Ishikawa (cell line): Measurements from ENCODE around the gene DOC2A.

Experiments used
- CEBPB ChIP-seq: IDR thresholded peaks from 2 replicates; pipeline ENCODE4 v1.6.1; 2012
- CREB1 ChIP-seq: IDR thresholded peaks from 2 replicates; pipeline ENCODE4 v1.6.1; 2012; ENCODE audit warnings: low read depth
- EGR1 ChIP-seq: IDR thresholded peaks from 2 replicates; pipeline ENCODE4 v1.6.1; 2012
- EP300 ChIP-seq: IDR thresholded peaks from 2 replicates; pipeline ENCODE4 v1.6.1; 2012; ENCODE audit warnings: borderline replicate concordance
- FOXM1 ChIP-seq: IDR thresholded peaks from 2 replicates; pipeline ENCODE4 v1.6.1; 2012; ENCODE audit warnings: low read depth, borderline replicate concordance
- NFIC ChIP-seq: IDR thresholded peaks from 2 replicates; pipeline ENCODE4 v1.6.1; 2012
- TAF1 ChIP-seq: IDR thresholded peaks from 2 replicates; pipeline ENCODE4 v1.6.1; 2012; ENCODE audit warnings: low read depth, mild to moderate bottlenecking
- TEAD4 ChIP-seq: IDR thresholded peaks from 2 replicates; pipeline ENCODE4 v1.6.1; 2012
- TF ChIP-seq, protein P1 (sequence below): IDR thresholded peaks from 2 replicates; pipeline ENCODE4 v1.6.1; 2012; ENCODE audit warnings: low read depth, mild to moderate bottlenecking

DNA sequence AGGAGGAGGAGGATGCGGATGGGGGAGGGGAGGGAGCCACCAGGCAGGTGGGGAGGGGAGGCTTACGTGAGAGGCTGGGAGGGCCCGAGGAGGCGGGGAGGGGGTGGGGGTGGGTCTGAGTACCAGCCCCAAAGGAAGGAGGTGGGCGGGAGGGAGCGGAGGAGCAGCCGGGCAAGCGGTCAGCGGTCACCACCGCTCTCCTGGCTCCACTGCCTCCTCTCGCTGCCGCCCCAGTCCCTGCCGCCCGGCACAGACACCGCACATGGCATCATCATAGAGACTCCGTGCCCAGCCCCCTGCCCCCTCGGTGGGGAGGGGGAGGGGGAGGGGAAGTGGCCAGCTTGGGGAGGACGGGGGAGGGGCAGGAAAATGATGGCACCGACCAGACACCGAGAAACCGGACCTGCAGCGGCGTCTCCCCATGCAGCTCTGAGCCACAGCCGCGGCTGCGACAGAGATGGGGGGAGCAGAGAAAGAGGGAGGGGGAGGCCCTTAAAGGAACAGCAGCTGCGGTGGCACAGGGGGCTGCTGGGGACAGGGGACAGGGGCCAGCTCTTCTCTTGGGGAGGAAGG lies 20.1 kb upstream of the DOC2A start, which contains the start of gene TLCD3B:
- no peak for TF ChIP-seq CREB1
- TF ChIP-seq TAF1 = no peak
- TF ChIP-seq EP300 = no peak
- no peak for TF ChIP-seq EGR1
- no peak for TF ChIP-seq CEBPB
- no peak for TF ChIP-seq NFIC
- no peak for TF ChIP-seq FOXM1
- TF ChIP-seq, protein P1, sequence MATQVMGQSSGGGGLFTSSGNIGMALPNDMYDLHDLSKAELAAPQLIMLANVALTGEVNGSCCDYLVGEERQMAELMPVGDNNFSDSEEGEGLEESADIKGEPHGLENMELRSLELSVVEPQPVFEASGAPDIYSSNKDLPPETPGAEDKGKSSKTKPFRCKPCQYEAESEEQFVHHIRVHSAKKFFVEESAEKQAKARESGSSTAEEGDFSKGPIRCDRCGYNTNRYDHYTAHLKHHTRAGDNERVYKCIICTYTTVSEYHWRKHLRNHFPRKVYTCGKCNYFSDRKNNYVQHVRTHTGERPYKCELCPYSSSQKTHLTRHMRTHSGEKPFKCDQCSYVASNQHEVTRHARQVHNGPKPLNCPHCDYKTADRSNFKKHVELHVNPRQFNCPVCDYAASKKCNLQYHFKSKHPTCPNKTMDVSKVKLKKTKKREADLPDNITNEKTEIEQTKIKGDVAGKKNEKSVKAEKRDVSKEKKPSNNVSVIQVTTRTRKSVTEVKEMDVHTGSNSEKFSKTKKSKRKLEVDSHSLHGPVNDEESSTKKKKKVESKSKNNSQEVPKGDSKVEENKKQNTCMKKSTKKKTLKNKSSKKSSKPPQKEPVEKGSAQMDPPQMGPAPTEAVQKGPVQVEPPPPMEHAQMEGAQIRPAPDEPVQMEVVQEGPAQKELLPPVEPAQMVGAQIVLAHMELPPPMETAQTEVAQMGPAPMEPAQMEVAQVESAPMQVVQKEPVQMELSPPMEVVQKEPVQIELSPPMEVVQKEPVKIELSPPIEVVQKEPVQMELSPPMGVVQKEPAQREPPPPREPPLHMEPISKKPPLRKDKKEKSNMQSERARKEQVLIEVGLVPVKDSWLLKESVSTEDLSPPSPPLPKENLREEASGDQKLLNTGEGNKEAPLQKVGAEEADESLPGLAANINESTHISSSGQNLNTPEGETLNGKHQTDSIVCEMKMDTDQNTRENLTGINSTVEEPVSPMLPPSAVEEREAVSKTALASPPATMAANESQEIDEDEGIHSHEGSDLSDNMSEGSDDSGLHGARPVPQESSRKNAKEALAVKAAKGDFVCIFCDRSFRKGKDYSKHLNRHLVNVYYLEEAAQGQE = no peak
- no peak for TF ChIP-seq TEAD4
